Endometrial microvascular endothelial cells (primary cell): ENCODE results near the gene TM9SF1. TPM values are rescaled to one million over a fixed set of nuclear protein-coding genes. Genes with fewer than 3 reads are reported as not detected.

ENCODE experiments used
- in situ Hi-C: cut with HindIII; loops from 2 replicates; pipeline ENCODE4 v1.10.0; 2017; ENCODE audit warnings: low sequenced_read_pairs, low pct_unique_long_range_greater_than_20kb; ENCODE audit errors: inconsistent ontology term
- total RNA-seq: library from RNA; depleted of rRNA; stranded (reverse); fragments of >200 nt; gene quantifications from one replicate; pipeline ENCODE4 v1.2.3, GENCODE V29; 2015; ENCODE audit errors: inconsistent ontology term

TM9SF1 gene
- total RNA-seq, 1 donor from 2014 or later, result 83.3 TPM

DNA sequence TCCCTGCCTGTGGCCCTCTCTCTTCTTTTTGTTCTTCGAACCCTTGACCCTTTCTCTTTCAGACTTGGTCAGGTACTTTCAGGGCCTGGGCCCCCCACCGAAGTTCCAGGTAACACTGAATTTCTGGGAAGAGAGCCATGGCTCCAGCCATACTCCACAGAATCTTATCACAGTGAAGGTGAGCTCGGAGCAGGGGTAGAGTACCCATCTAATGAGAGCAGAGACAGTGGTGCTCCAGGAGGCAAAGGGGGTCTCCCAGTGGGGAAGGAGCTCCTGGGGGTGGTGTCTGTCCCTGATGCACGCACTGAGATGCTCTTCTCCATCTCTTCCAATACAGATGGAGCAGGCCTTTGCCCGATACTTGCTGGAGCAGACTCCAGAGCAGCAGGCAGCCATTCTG is 29.5 kb downstream of the TM9SF1 start:
- in situ Hi-C loops, result no loop called here

GRCh38 chr14:24164518-24164991 is 30.7 kb downstream of the TM9SF1 start:
- in situ Hi-C loops, result no loop called here

GRCh38 chr14:24162093-24162492 is 33.1 kb downstream of the TM9SF1 start:
- in situ Hi-C loops, result no loop called here

DNA sequence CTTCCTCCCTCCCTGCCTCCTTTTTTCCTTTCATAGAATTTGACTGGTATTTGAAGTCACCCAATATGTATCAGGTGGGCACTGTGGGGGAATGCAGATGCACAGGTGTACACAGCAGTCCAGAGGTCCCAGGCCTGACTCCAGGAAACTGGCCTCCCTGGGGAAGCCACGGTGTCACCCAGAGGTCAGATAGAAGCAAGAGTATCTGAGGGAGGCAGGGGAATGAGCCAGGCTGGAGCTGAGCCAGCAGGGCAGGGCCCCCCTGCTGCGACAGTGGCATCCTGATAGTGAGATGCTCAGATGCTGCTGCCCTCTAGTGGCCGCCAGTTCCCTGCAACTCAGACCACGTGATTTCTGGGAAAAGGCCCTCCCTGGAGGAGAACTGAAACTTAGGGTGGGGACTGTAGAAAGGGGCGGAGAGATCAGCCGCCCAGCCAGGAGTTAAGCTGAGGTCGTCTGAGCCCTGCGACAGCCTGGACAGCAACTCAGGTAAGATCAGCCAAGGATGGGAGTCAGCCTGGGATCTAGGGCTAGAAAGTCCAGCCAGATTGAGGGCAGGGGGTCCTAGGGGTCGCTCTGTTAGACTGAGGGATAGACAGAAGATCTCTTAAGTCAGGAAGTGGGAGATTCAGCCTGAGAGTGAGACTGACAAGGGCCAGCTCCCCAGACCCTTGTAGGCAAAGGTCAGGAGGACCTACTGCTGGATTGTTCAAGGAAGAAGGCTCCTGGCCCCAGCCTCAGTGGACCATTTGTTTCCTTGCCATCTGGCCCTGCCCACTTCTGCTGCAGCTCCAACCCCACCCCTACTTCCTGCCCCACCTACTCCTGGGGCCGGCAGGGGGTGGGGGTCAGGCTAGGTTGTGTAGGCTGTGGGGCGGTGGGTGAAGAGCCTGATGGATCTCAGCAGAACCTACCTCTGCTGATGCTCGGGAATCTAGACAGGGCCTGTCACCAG is 34.1 kb downstream of the TM9SF1 start, which contains the start of gene IRF9:
Gene IRF9, plus strand, starts transcription at position 416 of the 955 bp plus-strand sequence. CDS start 880 bp downstream, outside the sequence.
- in situ Hi-C loops, result no loop called here

GRCh38 chr14:24160499-24160849 is 34.8 kb downstream of the TM9SF1 start:
- in situ Hi-C loops, result no loop called here

- in situ Hi-C loops, result no loop called here
These were observed 35.3 kb downstream of the TM9SF1 start for GRCh38 chr14:24159777-24160498.

- in situ Hi-C loops, result no loop called here
These were observed 37.9 kb downstream of the TM9SF1 start for GRCh38 chr14:24157331-24157730.

- in situ Hi-C loops, result no loop called here
These were observed 38.4 kb downstream of the TM9SF1 start for GRCh38 chr14:24156840-24157239.

DNA sequence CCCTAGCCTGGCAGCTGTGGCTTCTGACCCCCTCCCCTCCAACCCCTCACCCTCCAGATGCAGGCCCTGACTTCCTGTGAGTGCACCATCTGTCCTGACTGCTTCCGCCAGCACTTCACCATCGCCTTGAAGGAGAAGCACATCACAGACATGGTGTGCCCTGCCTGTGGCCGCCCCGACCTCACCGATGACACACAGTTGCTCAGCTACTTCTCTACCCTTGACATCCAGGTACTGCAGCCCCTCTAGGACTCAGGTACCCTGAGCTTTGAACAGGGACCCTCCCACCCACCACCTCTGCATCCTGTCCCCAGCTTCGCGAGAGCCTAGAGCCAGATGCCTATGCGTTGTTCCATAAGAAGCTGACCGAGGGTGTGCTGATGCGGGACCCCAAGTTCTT is 40.1 kb downstream of the TM9SF1 start:
- in situ Hi-C loops, result no loop called here

DNA sequence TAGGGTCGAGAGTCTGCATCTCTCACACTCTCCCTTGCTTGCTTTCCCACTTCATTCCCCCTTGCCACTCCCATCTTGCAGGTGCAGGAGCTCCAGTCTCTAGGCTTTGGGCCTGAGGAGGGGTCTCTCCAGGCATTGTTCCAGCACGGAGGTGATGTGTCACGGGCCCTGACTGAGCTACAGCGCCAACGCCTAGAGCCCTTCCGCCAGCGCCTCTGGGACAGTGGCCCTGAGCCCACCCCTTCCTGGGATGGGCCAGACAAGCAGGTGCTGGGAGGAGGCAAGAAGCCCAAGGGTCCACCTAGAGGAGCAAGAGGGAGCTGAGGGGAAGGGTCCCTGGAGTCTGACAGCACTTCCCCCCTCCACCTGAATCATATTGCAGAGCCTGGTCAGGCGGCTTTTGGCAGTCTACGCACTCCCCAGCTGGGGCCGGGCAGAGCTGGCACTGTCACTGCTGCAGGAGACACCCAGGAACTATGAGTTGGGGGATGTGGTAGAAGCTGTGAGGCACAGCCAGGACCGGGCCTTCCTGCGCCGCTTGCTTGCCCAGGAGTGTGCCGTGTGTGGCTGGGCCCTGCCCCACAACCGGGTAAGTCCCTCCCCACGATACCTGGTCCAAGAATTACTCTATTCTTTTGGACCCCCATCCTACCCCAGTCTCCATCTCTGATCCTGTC is 43.7 kb downstream of the TM9SF1 start:
- in situ Hi-C loops, result no loop called here

- in situ Hi-C loops, result no loop called here
These were observed 44.2 kb downstream of the TM9SF1 start for GRCh38 chr14:24150993-24151392.

DNA sequence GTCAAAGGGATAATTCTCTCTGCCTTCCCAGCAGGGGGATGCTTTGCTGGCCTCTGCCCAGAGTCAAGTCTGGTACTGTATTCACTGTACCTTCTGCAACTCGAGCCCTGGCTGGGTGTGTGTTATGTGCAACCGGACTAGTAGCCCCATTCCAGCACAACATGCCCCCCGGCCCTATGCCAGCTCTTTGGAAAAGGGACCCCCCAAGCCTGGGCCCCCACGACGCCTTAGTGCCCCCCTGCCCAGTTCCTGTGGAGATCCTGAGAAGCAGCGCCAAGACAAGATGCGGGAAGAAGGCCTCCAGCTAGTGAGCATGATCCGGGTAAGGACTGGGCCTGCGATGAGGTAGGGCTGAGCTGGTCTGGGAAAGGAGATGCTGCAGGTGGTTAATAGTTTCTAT is 44.7 kb downstream of the TM9SF1 start:
- in situ Hi-C loops, result no loop called here

GRCh38 chr14:24150061-24150460 is 45.2 kb downstream of the TM9SF1 start:
- in situ Hi-C loops, result no loop called here

DNA sequence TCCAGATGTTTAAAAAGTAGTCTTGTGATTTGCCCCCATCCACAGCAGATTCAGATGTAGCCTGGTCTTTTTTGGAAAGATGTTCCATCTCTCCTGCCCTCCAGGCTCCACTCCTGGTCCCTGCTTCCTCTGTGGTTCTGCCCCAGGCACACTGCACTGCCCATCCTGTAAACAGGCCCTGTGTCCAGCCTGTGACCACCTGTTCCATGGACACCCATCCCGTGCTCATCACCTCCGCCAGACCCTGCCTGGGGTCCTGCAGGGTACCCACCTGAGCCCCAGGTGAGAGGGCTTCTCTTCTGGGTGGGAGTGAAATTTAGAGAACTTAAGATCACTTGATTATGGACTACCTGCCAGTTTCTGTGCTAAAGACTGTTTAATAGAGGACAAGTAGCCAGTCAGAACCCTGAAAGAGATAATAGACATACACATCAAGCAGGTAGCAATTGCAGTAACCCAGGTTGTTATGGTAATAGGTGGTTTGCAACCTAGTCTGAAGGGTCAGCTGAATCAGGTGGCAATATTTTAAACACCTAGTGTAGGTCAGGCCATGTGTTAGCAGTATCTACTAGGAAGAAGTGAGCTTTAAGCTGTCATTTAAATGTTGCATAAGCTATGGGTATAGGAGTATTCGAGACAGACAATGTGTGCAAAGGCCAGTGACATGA is 45.8 kb downstream of the TM9SF1 start:
- in situ Hi-C loops, result no loop called here

GRCh38 chr14:24147761-24148428 is 47.3 kb downstream of the TM9SF1 start:
- in situ Hi-C loops, result no loop called here

DNA sequence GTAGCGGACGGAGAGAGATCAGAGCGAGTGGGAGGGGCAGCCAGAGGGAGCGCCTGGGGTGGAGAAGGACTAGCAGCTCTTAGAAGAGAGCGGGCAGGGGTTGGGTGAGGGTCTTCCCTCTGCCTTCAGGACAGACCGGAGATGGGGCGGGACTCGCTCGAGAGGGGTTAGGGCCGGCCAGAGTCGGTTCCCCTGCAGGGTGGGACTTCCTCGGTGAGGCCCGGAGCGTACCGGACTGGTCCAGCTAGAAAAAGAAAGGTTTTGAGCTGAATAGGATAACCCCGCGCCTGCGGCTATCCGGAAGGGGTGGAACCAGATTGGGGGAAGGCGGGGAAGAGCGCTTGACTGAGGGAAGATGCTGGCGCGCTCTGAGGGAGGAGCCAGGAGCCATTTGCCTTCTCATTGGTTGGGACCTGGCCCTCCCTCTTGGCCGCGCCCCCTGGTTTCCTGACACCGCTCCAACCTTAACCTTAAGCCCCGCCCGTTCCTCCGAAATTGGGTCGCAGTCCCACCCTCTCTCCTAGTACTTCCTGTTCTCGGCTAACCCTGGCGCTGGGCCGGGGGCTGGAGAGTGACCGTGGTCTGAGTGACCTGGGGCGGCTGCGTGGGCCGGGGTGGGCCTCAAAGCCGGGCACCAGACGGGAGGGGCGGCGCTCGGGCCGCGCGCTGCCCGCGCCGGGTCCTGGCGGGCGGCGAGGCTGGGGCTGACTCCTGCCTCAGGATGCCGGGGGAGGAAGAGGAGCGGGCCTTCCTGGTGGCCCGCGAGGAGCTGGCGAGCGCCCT is 48.1 kb downstream of the TM9SF1 start, which contains the start of gene RNF31:
Gene RNF31, plus strand, starts transcription at position 521 of the 783 bp plus-strand sequence. Its CDS starts 201 bp downstream, at position 722.
- in situ Hi-C loops, result no loop called here

DNA sequence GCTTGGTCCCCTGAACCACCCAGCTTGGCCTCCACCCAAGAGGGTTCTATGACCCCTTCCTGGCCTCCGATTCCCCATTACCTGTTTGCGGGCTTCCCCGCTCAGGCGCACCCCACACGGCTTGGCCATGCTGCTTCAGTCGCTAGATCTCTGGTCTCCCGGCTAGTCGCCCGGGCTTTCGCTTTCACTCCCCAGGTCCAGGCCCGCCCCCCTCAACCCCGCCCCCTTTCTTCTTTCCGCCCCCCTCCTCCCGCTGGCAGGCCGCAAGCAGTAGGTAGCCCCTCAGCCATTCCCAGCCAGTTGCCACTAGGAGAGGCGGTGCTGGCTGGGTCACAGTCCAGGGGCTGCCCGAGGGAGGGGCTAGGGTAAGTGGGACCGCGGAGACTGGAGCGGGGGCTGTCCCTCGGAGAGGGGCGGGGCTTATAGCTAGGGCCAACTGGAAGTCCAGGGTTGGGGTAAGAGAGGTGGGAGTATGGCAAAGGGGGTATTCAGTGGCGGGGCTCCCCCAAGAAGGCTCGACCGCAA is 48.7 kb downstream of the TM9SF1 start, which contains the start of gene PSME2:
Gene PSME2, minus strand, starts transcription at position 158 of the 525 bp plus-strand sequence. Its CDS starts 29 bp downstream, at position 129.
- in situ Hi-C loops, result no loop called here
